ENCODE measurements around the gene P2RY11. TPM values are rescaled to one million over a fixed set of nuclear protein-coding genes. Genes with fewer than 3 reads are reported as not detected.

The P2RY11 gene
- total RNA-seq, 1 donor from 2014 or later, result 27.7 TPM

DNA sequence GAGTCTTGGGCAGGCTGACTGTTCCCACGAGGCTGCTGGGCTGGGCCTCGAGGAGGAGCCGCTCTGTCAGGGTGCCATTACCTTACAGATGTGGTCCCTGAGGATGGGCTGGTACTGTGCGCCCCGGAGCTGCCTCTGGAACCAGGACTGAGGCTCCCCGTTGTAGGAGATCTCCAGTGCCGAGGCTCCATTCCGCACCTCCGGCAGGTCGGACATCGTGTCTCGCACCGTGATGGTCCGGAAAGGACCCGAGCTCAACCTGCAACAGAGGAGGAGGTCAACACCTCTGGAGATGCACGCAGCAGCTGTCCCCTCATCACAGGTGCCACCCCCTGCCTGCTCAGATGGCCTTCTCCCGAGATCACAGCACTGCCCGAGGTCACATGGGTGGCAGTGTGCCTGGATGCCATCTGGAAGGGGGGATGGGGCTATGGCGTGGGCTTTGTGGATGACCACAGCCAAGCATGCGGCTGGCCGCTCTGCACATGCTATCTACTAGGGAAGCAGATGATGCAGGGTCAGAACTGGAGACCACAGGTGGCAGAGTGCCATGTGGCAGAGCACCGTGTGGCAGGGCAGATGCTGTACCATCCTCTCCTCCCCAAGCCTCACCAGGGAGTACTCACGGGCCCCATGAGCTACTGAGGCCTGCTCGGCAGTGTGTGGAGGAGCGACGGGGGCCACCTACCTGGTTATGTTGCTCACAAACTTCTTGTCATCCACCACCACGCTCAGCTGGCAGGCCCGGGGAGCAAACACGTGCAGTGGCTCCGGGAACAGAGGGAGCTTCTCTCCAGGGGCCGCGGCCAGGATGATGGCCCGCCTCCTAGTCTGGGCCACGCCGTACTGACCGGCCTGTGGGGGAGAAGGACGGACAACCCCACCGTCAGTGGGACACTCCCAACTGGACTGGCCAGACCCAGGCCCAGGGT lies 26.5 kb downstream of the P2RY11 start:
- intact Hi-C loops (cut with micrococcal nuclease), result no loop called here

DNA sequence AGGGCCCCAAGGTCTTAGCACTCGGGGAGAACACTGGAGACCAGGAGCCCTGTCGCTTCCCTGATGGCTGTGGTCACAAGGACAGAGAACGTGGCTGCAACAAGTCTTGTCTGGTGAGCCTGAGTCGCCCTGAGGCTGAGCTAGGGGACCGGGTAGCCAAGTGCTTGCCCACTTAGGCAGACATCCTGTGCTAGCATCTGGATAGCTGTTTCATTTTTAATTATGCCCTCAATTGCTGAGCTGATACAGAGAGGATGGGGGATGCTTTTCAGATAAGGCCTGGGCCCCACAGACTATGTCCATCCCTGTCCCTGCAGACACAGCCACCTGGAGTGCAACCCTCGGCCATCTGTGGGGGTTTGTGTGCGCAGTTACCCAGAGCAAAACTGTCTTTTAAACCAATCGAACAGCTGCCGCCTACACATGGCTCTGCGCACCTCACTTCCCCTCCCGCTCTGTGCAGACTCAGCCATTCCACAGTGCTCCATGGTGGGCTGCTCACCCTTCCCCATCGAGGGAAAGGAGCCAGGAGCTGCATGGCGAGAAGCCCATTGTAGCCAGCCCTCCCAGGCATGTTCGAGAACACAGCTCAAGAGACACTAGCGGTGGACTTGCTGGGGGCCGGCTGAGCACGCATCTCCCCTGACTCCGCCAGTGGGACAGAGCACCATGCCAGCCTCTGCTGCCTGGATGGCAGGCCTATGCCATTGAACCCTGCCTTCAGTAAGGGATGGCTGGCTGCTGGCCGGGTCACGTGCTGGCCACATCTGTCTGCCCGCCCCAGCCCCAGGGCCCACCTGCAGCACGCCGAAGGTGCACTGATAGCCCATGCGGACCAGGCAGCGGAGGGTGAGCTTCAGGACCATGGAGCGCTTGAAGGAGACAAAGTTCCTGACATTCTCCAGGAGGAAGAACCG lies 27.6 kb downstream of the P2RY11 start:
- intact Hi-C loops (cut with micrococcal nuclease), result no loop called here

DNA sequence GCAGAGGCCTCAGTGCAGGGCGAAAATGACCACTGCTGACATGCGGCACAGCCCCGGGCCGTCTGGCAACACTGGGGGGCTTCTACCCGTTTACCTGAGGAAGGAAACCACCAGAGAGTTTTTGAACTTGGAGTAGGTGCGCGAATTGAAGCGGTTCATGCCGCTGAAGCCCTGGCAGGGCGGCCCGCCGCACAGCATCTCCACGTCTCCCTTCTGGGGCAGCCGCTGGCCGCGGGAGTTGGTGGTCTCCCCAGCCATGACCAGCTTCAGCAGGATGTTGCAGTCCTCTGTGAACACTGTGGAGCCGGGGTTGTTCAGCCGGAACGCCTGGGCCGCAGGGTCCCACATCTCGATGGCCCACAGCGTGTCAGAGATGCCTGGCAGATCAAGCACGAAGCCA lies 28.5 kb downstream of the P2RY11 start:
- intact Hi-C loops (cut with micrococcal nuclease), result no loop called here

DNA sequence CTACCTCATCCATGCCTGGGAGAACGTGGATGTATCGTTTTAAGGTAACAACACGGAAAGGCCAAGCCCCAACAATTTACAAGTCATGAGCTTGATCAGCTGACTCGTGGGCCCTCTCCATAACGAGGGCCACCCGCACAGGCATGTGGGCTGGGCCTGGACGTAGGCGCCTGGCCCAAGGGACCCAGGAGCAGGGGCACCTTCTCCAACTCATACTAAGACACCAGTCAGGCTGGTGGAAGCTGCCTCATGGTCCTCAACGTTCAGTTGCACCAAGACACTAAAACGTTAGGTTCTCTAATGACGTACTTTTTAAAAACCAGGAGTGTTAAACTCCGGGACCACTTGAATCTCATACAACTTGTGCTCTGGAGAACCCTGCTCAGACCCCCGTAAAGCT lies 30.0 kb downstream of the P2RY11 start:
- intact Hi-C loops (cut with micrococcal nuclease), result no loop called here

DNA sequence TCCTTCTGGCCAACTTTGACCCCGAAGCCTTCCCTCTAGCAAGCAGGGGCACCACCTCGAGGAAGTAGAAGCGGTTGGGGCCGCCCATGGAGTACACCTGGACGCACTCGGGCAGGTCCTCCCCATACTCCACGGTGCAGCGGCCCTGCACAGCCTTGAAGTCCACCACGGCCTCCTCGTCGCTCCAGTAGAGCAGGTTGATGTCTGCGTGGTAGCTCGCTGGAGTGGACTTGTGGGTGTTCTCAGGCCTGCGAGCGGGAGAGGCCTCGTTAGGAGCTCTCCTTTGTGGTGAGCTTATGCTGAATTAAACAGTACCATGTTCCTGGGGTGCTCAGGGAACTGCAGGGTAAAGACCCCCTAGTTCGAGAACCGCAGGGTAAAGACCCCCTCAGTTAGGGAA lies 30.5 kb downstream of the P2RY11 start:
- intact Hi-C loops (cut with micrococcal nuclease), result no loop called here

DNA sequence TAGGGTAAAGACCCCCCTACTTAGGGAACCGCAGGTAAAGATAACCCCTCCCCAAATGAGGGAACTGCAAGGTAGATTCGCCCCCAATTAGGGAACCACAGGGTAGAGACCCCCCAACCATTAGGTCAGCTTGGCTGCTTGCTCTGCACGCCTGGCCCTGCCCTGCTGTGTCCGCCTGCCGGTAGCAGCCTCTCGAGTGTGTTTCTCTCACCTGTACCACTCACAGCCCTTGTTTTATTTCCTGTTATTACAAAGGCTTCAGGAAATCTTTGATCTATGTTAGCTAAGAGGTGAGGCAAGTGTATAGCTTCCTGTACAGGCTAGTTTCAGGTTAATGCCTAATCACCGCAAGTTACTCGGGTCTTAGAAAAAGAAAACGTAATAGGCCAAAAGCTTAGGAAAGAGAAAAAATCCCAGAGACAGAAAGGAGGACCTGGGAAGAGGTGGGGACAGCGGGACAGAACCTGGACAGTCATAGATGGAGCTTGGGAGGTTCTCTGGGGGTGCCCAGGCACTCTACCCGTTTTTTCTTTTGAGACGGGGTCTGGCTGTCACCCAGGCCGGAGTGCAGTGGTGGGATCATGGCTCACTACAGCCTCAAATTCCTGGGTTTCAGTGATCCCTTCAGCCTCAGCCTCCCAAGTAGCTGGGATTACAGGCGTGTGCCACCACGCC lies 31.3 kb downstream of the P2RY11 start:
- intact Hi-C loops (cut with micrococcal nuclease), result no loop called here

DNA sequence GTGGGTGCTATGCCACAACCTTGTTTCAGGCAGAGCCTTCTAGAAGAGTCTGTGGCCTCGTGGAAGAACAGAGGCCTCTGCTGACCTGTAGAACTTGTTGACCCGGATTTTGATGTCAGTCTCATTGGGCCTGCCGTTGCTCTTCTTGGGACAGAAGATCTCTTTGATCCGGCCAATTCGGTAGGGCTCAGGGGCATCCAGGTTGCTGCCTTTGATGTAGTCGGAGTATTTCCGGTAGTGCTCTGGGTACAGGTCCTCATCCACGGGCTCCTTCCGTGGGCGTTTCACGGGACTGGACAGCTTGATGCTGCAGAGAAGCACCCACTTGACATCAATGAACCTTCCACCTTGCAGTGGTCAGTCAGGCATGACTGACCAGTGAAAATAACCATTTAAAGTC lies 32.2 kb downstream of the P2RY11 start:
- intact Hi-C loops (cut with micrococcal nuclease), result no loop called here

DNA sequence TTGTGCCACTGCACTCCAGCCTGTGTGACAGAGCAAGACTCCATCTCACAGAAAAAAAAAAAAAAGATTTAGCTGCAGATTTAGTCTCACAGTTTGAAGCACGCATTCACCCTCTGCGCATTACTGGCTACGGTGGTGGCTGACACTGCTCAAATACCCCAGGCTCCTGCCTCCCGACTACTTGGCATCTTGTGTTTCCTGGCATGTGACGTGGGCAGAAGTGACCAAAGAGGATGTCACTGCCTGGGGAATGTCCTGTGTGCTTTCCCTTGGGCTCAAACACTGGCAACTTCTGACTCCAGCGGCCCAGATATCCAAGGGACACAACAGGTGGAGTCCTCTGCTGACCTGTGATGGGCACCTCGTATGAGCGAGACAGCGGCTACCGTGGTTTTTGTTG lies 32.9 kb downstream of the P2RY11 start:
- intact Hi-C loops (cut with micrococcal nuclease), result no loop called here

DNA sequence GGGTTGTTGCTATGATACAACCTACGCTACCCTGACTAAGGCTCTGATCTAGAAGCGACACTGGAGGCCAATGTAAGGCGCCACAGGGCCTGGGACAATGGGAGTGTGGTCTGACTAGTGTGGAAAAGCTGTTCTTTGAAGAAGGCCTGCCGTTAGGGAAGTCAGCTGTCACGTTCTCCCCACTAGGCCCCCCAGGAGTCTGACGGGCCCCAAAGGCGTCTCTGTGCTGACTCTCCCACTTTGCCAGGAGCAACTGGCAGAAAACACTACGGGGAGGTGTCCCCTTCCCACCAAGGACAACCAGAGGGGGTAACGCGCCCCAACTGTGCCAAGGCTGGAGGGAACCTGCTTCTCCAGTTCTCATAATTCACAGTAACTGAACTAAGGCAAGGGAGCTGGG lies 33.5 kb downstream of the P2RY11 start:
- intact Hi-C loops (cut with micrococcal nuclease), result no loop called here

DNA sequence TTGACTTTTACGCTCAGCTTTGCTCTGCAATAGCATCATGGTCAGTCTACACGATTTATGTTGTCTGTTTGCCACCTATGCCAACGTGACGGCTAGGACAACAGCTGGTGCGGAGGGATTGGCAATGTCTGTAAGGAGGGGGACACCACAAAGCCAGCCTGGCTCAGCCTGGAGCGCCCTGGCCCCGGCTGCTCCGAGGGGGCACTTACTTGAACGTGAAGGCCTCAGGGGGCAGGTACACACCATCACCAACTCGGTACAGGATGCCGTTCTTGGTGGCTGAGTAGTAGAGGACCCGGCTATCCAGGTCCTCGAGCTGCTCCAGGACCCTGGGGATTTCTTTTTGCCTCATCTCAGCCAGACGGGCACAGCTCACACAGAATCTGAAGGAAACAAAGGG lies 34.6 kb downstream of the P2RY11 start:
- intact Hi-C loops (cut with micrococcal nuclease), result no loop called here

DNA sequence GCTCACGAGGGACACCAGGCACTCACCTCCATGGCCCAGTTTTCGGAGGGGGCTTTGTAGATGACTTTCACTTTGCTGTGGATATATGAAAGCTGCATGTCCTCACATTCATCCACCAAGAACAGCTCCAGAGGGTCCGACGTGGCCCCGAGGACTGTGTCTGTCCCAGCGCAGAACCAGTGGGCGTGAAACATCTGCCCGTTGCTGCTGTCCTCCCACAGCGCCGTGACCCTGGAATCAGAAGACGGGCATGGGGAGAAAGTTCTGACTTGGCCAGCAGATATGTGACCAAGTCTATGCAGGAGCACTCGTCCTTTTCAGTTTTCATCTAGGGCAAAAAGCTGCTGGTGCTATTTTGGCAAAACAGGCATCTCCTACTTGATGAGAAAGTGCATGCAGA lies 37.9 kb downstream of the P2RY11 start:
- intact Hi-C loops (cut with micrococcal nuclease), result no loop called here

DNA sequence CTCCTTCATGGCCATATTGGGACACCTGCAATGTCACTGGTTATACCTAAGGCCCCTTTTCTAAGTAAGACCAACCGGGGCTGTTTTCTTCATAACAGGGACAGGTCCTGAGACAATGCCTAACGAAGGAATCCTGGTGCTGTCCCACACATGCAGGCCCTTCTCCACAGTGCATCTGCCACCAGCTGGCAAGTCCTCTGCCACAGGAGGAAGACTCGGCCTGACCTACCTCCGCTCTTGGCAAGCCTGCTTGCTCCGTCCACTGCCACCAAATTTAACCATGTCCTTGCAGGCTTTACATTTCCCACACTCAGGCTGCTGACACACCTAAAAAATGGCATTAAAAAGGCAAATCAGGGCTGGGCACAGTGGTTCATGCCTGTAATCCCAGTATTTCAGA lies 40.0 kb downstream of the P2RY11 start:
- intact Hi-C loops (cut with micrococcal nuclease), result no loop called here

DNA sequence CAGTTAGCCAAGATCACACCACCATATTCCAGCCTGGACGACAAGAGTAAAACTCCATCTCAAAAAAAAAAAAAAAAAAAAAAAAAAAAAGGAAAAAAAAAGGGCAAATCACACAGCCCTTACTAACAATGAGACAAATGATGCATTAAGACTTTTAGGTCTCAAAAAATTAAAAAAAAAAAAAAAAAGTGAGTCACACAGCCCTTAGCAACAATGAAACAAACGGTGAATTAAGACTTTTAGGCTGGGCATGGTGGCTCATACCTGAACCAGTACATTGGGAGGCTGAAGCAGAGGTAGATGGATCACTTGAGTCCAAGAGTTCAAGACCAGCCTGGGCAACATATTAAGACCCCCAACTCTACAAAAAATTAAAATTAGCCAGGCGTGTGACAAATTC lies 40.6 kb downstream of the P2RY11 start:
- intact Hi-C loops (cut with micrococcal nuclease), result no loop called here

DNA sequence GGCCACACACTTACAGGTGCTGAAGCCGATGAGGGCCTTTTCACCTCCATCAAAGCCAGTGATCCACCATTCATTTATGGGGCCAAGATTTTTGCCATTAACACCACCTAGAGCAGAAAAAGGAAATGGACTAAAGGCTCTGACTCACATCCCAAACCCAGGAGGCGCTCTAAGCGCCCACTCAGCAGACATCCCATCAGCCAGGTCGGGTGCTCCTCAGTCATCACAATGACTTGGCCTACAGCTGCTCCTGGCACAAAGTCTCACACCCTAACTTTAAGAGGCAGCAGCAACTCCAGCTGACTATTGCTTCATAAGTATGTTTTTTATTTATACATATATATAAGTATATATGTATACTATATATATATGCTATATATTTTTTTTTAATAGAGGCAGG lies 44.3 kb downstream of the P2RY11 start:
- intact Hi-C loops (cut with micrococcal nuclease), result no loop called here

DNA sequence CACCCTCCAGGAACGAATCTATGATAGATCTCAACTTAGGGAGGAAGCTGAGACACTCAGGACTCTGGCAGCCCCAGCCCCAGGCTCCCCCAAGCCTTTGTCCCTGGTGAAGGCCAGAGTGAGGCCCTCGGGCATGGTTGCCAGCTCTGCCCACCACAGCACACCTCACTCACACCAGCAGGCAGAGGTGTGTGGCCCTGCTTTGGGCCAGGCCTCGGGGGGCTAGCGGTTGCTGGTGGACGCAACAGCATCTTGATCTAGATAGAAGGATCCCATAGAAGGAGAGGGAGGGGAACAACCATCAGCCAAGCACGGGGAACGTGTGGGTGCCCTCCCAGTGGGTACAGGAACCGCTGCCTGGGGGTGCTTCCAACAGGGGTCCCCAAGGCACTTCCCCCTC lies 46.6 kb downstream of the P2RY11 start:
- intact Hi-C loops (cut with micrococcal nuclease), result no loop called here

DNA sequence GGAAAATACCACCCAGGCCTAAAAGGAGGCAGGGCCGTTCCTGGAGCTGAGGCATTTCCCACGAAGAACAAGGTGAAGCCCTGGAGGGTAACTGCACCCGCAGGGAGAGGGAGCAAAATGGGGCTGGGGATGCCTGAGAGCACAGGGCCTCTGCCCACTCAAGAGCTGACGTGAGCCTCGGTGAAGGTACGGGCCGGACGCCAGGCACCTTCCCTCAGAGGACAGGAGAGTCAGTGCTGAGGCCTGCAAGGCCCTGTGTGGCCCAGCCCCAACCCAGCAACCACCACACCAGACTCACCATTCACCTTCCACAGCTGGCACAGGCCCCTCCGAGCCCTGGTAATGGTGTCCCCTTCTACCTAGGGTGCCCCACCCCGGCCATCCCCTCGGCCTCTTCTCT lies 47.0 kb downstream of the P2RY11 start:
- intact Hi-C loops (cut with micrococcal nuclease), result no loop called here

DNA sequence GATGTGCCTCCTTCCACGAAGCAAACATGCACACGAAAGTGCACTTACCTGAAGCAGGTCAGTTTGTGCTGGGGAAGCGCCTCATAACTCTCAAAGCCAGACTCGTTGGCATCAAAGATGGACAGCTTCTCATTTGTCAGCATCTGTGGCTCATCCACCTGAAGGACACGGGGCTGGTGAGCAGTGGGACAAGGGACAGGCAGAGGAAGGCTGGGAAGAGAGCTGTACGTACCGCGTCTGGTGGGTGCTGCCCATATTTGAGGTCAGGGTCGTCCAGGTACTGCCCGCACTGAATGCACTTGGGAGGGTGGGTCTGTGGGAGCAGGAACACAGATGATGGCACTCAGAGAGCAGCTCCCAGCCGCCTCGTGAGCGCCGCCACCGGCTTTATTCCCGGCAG lies 48.1 kb downstream of the P2RY11 start:
- intact Hi-C loops (cut with micrococcal nuclease), result no loop called here

DNA sequence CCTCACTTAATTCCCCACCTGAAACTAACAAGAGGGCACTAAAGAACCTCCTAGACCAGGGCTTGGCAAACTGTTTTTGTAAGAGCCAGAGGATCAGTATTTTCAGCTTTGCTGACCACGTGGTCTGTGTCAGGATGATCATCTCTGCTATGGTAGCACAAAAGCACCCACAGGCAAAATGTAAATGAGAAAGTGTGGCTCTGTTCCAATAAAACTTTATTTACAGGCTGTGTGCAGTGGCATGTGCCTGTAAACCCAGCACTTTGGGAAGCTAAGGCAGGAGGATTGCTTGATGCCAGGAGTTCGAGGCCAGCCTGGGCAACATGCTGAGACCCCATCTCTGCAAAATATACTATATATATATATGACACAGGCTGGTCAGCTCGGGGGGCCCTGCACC lies 52.0 kb downstream of the P2RY11 start:
- intact Hi-C loops (cut with micrococcal nuclease), result no loop called here

All from T-helper 2 cell treated with Interferon-gamma antibody and Interleukin-4, amounts not matched to agents 100 ng/mL and 5 ng/mL, for 36 hours (primary cell).